OCI-LY1 (cell line): ENCODE data around the gene IFNLR1.

Experiments
- EZH2 ChIP-seq: fragments of 200-600 bp; sonication (generic), shearing (Covaris generic); IDR thresholded peaks from 2 replicates; pipeline ENCODE4 v1.8.0; 2017; ENCODE audit warnings: borderline replicate concordance, mixed run types, mild to moderate bottlenecking, antibody characterized with exemption, low read length, moderate library complexity, mixed read lengths
- TF ChIP-seq, protein P1 (sequence below): fragments of 200-600 bp; sonication (generic), shearing (Covaris generic); IDR thresholded peaks from 2 replicates; pipeline ENCODE4 v1.5.1; 2017; ENCODE audit warnings: mild to moderate bottlenecking, antibody characterized with exemption, low read length, moderate library complexity, mixed read lengths

DNA sequence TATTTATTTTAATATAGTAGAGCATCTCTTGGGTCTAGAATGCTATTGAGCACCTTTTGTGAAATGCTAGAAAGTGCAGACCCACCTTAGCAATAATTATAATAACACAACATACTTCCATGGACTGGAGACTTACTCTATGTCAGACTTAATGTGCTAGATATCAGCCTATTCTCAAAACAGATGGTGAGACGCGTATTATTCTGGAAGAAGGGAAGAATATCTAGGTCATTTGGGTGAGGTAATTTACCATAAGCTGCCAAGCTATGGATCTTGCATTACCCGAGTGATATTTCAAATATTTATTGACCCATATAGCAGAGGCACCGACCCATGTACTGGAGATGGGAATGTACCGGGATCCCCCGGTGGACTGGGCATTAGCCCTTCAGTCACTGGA is 20.6 kb upstream of the IFNLR1 start:
- TF ChIP-seq, protein P1, sequence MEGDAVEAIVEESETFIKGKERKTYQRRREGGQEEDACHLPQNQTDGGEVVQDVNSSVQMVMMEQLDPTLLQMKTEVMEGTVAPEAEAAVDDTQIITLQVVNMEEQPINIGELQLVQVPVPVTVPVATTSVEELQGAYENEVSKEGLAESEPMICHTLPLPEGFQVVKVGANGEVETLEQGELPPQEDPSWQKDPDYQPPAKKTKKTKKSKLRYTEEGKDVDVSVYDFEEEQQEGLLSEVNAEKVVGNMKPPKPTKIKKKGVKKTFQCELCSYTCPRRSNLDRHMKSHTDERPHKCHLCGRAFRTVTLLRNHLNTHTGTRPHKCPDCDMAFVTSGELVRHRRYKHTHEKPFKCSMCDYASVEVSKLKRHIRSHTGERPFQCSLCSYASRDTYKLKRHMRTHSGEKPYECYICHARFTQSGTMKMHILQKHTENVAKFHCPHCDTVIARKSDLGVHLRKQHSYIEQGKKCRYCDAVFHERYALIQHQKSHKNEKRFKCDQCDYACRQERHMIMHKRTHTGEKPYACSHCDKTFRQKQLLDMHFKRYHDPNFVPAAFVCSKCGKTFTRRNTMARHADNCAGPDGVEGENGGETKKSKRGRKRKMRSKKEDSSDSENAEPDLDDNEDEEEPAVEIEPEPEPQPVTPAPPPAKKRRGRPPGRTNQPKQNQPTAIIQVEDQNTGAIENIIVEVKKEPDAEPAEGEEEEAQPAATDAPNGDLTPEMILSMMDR = no peak
- TF ChIP-seq EZH2 = no peak
